NCI-H510A (cell line): ENCODE data around the gene SLX9.
"Not testable (repeated sequence)": the region's sequence is repeated elsewhere in the genome, so short reads cannot be mapped to it uniquely, and the experiment has no call there.

ENCODE experiments used
- DNase-seq: peaks from one replicate; lab custom pipeline; 2025; lab: John Stamatoyannopoulos, UW

SLX9 gene

GRCh38 chr21:45019887-45020537 is 80.2 kb downstream of the SLX9 start:
- DNase-seq: no peak

GRCh38 chr21:45020629-45021427 is 81.0 kb downstream of the SLX9 start:
- no peak for DNase-seq

GRCh38 chr21:45021428-45022347 is 81.9 kb downstream of the SLX9 start:
- no peak for DNase-seq

- DNase-seq: no peak
These were observed 82.5 kb downstream of the SLX9 start for GRCh38 chr21:45022348-45022675.

GRCh38 chr21:45022736-45023135 is 82.9 kb downstream of the SLX9 start:
- DNase-seq: no peak

GRCh38 chr21:45024516-45024915 is 84.7 kb downstream of the SLX9 start:
- not testable (repeated sequence) for DNase-seq

GRCh38 chr21:45026066-45026745 is 86.4 kb downstream of the SLX9 start:
- no peak for DNase-seq
